Stimulated activated CD4-positive, alpha-beta T cell treated with anti-CD3 and anti-CD28 coated beads, Interleukin-1b, Interleukin-23, amount 100 ng/mL, for 1 hour (primary cell): ENCODE results near the gene CCDC69.
"Not testable (repeated sequence)": the region's sequence is repeated elsewhere in the genome, so short reads cannot be mapped to it uniquely, and the experiment has no call there.

Source experiments
- DNase-seq, 2 donors: peaks; one replicate each; pipeline ENCODE4 v3.0.0-alpha.2; 2020; ENCODE audit warnings: low read depth in 2 of 2

The CCDC69 gene

GRCh38 chr5:151192626-151193025, 31.3 kb downstream of the CCDC69 start:
- no peak for DNase-seq

- DNase-seq, result no peak
Measured at GRCh38 chr5:151191661-151192060, 32.2 kb downstream of the CCDC69 start.

GRCh38 chr5:151189151-151189550, 34.7 kb downstream of the CCDC69 start:
- no peak for DNase-seq

GRCh38 chr5:151186538-151186937, 37.4 kb downstream of the CCDC69 start:
- no peak for DNase-seq

- DNase-seq, result no peak
Measured at GRCh38 chr5:151186052-151186451, 37.8 kb downstream of the CCDC69 start.

- DNase-seq, result no peak
Measured at GRCh38 chr5:151184316-151185042, 39.4 kb downstream of the CCDC69 start.

GRCh38 chr5:151183456-151184245, 40.2 kb downstream of the CCDC69 start:
- DNase-seq, result no peak

GRCh38 chr5:151182976-151183375, 40.9 kb downstream of the CCDC69 start:
- DNase-seq, result no peak

GRCh38 chr5:151182524-151182900, 41.4 kb downstream of the CCDC69 start:
- DNase-seq, result no peak

- DNase-seq, result no peak
Measured at GRCh38 chr5:151181818-151182523, 41.9 kb downstream of the CCDC69 start.

GRCh38 chr5:151180291-151180690, 43.6 kb downstream of the CCDC69 start:
- no peak for DNase-seq

- DNase-seq, result no peak
Measured at GRCh38 chr5:151179489-151179840, 44.4 kb downstream of the CCDC69 start.

- no peak for DNase-seq
Measured at GRCh38 chr5:151178777-151179488, 45.0 kb downstream of the CCDC69 start.

GRCh38 chr5:151178372-151178771, 45.5 kb downstream of the CCDC69 start:
- DNase-seq, result no peak

GRCh38 chr5:151176268-151176667, 47.6 kb downstream of the CCDC69 start:
- not testable (repeated sequence) for DNase-seq

GRCh38 chr5:151174612-151175101, 49.2 kb downstream of the CCDC69 start:
- DNase-seq, result no peak

- DNase-seq, result no peak
Measured at GRCh38 chr5:151173711-151174611, 49.9 kb downstream of the CCDC69 start.

GRCh38 chr5:151171529-151171928, 52.4 kb downstream of the CCDC69 start:
- DNase-seq, result no peak

GRCh38 chr5:151168602-151169344, 55.1 kb downstream of the CCDC69 start:
- no peak for DNase-seq

GRCh38 chr5:151167022-151167421, 56.9 kb downstream of the CCDC69 start:
- DNase-seq, result no peak
